CD4-positive, CD25-positive, alpha-beta regulatory T cell (primary cell): ENCODE measurements around the gene NOS2. TPM values are rescaled to one million over a fixed set of nuclear protein-coding genes. Genes with fewer than 3 reads are reported as not detected.
A peak's percentile ranks its signal among the peaks of the same experiment; 100 is the strongest.
"Not testable (repeated sequence)": the region's sequence is repeated elsewhere in the genome, so short reads cannot be mapped to it uniquely, and the experiment has no call there.

Experiments
- ATAC-seq, 2 donors: fragments of 150-1000 bp; cut with Tn5 transposase; one replicate each; pipeline ENCODE4 v1.10.0; 2021; ENCODE audit warnings: low read depth in 2 of 2, moderate number of reproducible peaks in 2 of 2, moderate library complexity in 1 of 2
- DNase-seq, 3 donors: peaks; one replicate each; pipeline versions ENCODE4 v3.0.0 to v3.0.0-alpha.2; 2012 to 2022; ENCODE audit warnings: mixed read lengths in 1 of 3
- H3K27ac ChIP-seq: one replicate; pipeline ENCODE4 v1.7.0; 2013; ENCODE audit warnings: mild to moderate bottlenecking, low read length; ENCODE audit not compliant: insufficient read depth, poor library complexity, severe bottlenecking
- H3K27me3 ChIP-seq: one replicate; pipeline ENCODE4 v1.7.0; 2013; ENCODE audit warnings: low read length; ENCODE audit not compliant: control insufficient read depth, insufficient read depth
- H3K36me3 ChIP-seq: one replicate; pipeline ENCODE4 v1.7.0; 2013; ENCODE audit warnings: mild to moderate bottlenecking, low read length, moderate library complexity; ENCODE audit not compliant: control insufficient read depth, insufficient read depth
- H3K4me1 ChIP-seq: 2 replicates; pipeline ENCODE4 v1.7.0; 2013; ENCODE audit warnings: mild to moderate bottlenecking, low read length; ENCODE audit not compliant: insufficient read depth, control insufficient read depth, poor library complexity, severe bottlenecking
- H3K4me3 ChIP-seq: one replicate; pipeline ENCODE4 v1.7.0; 2013; ENCODE audit warnings: low read depth, mild to moderate bottlenecking, low read length, moderate library complexity
- H3K9me3 ChIP-seq, 2 experiments: 1 replicate in 1 of 2; 2 replicates in 1 of 2; pipeline ENCODE4 v1.7.0; 2013; ENCODE audit warnings: low read length in 2 of 2, mild to moderate bottlenecking in 1 of 2, moderate library complexity in 1 of 2; ENCODE audit not compliant: control insufficient read depth in 2 of 2
- H3K27ac Mint-ChIP-seq, 3 donors: one replicate each; pipeline ENCODE4 v1.8.0; 2020 to 2022; ENCODE audit warnings: mild to moderate bottlenecking in 3 of 3, mixed read lengths in 3 of 3, moderate library complexity in 2 of 3
- H3K27me3 Mint-ChIP-seq: one replicate; pipeline ENCODE4 v1.8.0; 2022; ENCODE audit warnings: mild to moderate bottlenecking, mixed read lengths
- H3K36me3 Mint-ChIP-seq: one replicate; pipeline ENCODE4 v1.8.0; 2020; ENCODE audit warnings: mixed read lengths
- H3K4me1 Mint-ChIP-seq, 4 donors: one replicate each; pipeline ENCODE4 v1.8.0; 2020 to 2022; ENCODE audit warnings: mixed read lengths in 4 of 4, mild to moderate bottlenecking in 1 of 4
- H3K4me3 Mint-ChIP-seq, 4 donors: one replicate each; pipeline ENCODE4 v1.8.0; 2020 to 2022; ENCODE audit warnings: mild to moderate bottlenecking in 4 of 4, mixed read lengths in 4 of 4, moderate library complexity in 3 of 4
- H3K9me3 Mint-ChIP-seq, 7 donors: one replicate each; pipeline ENCODE4 v1.8.0; 2020 to 2022; ENCODE audit warnings: mixed read lengths in 7 of 7, mild to moderate bottlenecking in 3 of 7, moderate library complexity in 2 of 7
- polyA plus RNA-seq, 4 donors: library from polyadenylated mRNA; unstranded; fragments of 300-500 nt; fragmentation: Illumina TruSeq; gene quantifications; one replicate each; pipeline ENCODE4 v1.2.3, GENCODE V29; 2021
- total RNA-seq: library from RNA; stranded (reverse); gene quantifications from one replicate; pipeline ENCODE4 v1.2.3, GENCODE V29; 2022

Gene NOS2
- total and polyA plus RNA-seq, 5 donors from 2014 or later: 0.15 TPM; not detected in 4

GRCh38 chr17:27766438-27766837 lies 33.9 kb downstream of the NOS2 start:
- no peaks in the 10 kb centered on the region for H3K36me3 Mint-ChIP-seq
- H3K27ac ChIP-seq: no peak overlapping the region
- H3K4me1 ChIP-seq: no peaks in the 10 kb centered on the region
- H3K27ac Mint-ChIP-seq: no peak overlapping the region
- peaks cover 4% of the 10 kb centered on the region for H3K27me3 Mint-ChIP-seq
- no peaks in the 10 kb centered on the region for H3K9me3 ChIP-seq
- no peak overlapping the region for H3K4me3 ChIP-seq
- H3K4me1 Mint-ChIP-seq: no peaks in the 10 kb centered on the region
- H3K36me3 ChIP-seq: no peaks in the 10 kb centered on the region
- ATAC-seq (no peak), DNase-seq (no peak)
- H3K27me3 ChIP-seq: no peaks in the 10 kb centered on the region
- no peaks in the 10 kb centered on the region for H3K9me3 Mint-ChIP-seq
- H3K4me3 Mint-ChIP-seq: no peak overlapping the region

GRCh38 chr17:27765353-27765752 lies 35.0 kb downstream of the NOS2 start:
- Histone ChIP-seq H3K4me3 (no peak overlapping the region), H3K4me1 (no peaks in the 10 kb centered on the region), H3K27ac (no peak overlapping the region), H3K36me3 (no peaks in the 10 kb centered on the region), H3K27me3 (no peaks in the 10 kb centered on the region), H3K9me3 (no peaks in the 10 kb centered on the region)
- ATAC-seq (no peak), DNase-seq (no peak)
- no peaks in the 10 kb centered on the region for H3K36me3 Mint-ChIP-seq
- no peak overlapping the region for H3K4me3 Mint-ChIP-seq
- no peaks in the 10 kb centered on the region for H3K4me1 Mint-ChIP-seq
- no peak overlapping the region for H3K27ac Mint-ChIP-seq
- H3K9me3 Mint-ChIP-seq: no peaks in the 10 kb centered on the region
- H3K27me3 Mint-ChIP-seq: peaks cover 4% of the 10 kb centered on the region

GRCh38 chr17:27764589-27764988 lies 35.7 kb downstream of the NOS2 start:
- Histone ChIP-seq H3K36me3 (no peaks in the 10 kb centered on the region), H3K27ac (no peak overlapping the region), H3K4me1 (no peaks in the 10 kb centered on the region), H3K4me3 (no peak overlapping the region), H3K27me3 (no peaks in the 10 kb centered on the region), H3K9me3 (no peaks in the 10 kb centered on the region)
- Mint-ChIP-seq H3K27me3 (peaks cover 6% of the 10 kb centered on the region), H3K27ac (no peak overlapping the region), H3K4me3 (no peak overlapping the region), H3K4me1 (no peaks in the 10 kb centered on the region), H3K36me3 (no peaks in the 10 kb centered on the region), H3K9me3 (no peaks in the 10 kb centered on the region)
- no peak for DNase-seq
- ATAC-seq: no peak

- no peaks in the 10 kb centered on the region for H3K27me3 ChIP-seq
- H3K27me3 Mint-ChIP-seq: peaks cover 11% of the 10 kb centered on the region
- no peaks in the 10 kb centered on the region for H3K4me1 Mint-ChIP-seq
- no peak overlapping the region for H3K27ac Mint-ChIP-seq
- H3K36me3 ChIP-seq: no peaks in the 10 kb centered on the region
- H3K36me3 Mint-ChIP-seq: no peaks in the 10 kb centered on the region
- no peaks in the 10 kb centered on the region for H3K9me3 ChIP-seq
- H3K9me3 Mint-ChIP-seq: no peaks in the 10 kb centered on the region
- no peak for ATAC-seq
- no peak overlapping the region for H3K4me3 ChIP-seq
- no peak overlapping the region for H3K27ac ChIP-seq
- H3K4me1 ChIP-seq: no peaks in the 10 kb centered on the region
- peak in 1 of 3 donors; percentile 18 for DNase-seq
- H3K4me3 Mint-ChIP-seq: no peak overlapping the region
These were observed 37.6 kb downstream of the NOS2 start for GRCh38 chr17:27762527-27763305.

GRCh38 chr17:27760931-27761330 lies 39.4 kb downstream of the NOS2 start:
- peaks cover 14% of the 10 kb centered on the region for H3K27me3 Mint-ChIP-seq
- H3K36me3 ChIP-seq, H3K27ac ChIP-seq, ATAC-seq, H3K9me3 Mint-ChIP-seq, DNase-seq, H3K4me1 Mint-ChIP-seq, H3K27me3 ChIP-seq, H3K9me3 ChIP-seq, H3K4me1 ChIP-seq, H3K4me3 Mint-ChIP-seq, H3K4me3 ChIP-seq, H3K36me3 Mint-ChIP-seq, H3K27ac Mint-ChIP-seq: not testable (repeated sequence)

GRCh38 chr17:27760069-27760885 lies 40.1 kb downstream of the NOS2 start:
- H3K27ac Mint-ChIP-seq: peak overlapping the region in 1 of 3 donors; percentile 14

GRCh38 chr17:27759528-27759927 lies 40.8 kb downstream of the NOS2 start:
- Mint-ChIP-seq H3K4me1 (no peaks in the 10 kb centered on the region), H3K27ac (no peak overlapping the region), H3K36me3 (no peaks in the 10 kb centered on the region), H3K4me3 (no peak overlapping the region), H3K9me3 (no peaks in the 10 kb centered on the region), H3K27me3 (peaks cover 14% of the 10 kb centered on the region)
- DNase-seq: no peak
- H3K4me1 ChIP-seq: no peaks in the 10 kb centered on the region
- H3K27ac ChIP-seq: no peak overlapping the region
- H3K27me3 ChIP-seq: no peaks in the 10 kb centered on the region
- no peak overlapping the region for H3K4me3 ChIP-seq
- no peaks in the 10 kb centered on the region for H3K36me3 ChIP-seq
- ATAC-seq: no peak
- H3K9me3 ChIP-seq: no peaks in the 10 kb centered on the region

More at GRCh38 chr17:27760069-27760885, 40.1 kb downstream of the NOS2 start:
- H3K4me3 Mint-ChIP-seq: no peak overlapping the region
- Histone ChIP-seq H3K36me3 (no peaks in the 10 kb centered on the region), H3K27me3 (no peaks in the 10 kb centered on the region), H3K4me1 (no peaks in the 10 kb centered on the region), H3K27ac (no peak overlapping the region), H3K4me3 (no peak overlapping the region), H3K9me3 (no peaks in the 10 kb centered on the region)
- H3K27me3 Mint-ChIP-seq: peaks cover 14% of the 10 kb centered on the region
- no peak for ATAC-seq
- no peaks in the 10 kb centered on the region for H3K36me3 Mint-ChIP-seq
- DNase-seq: peak; percentile 50 to 53 (median 52)
- H3K4me1 Mint-ChIP-seq: no peaks in the 10 kb centered on the region
- no peaks in the 10 kb centered on the region for H3K9me3 Mint-ChIP-seq
